Mesenchymal stem cell (in vitro differentiated cells and primary cell): ENCODE data around the gene CCT5.

Source experiments
- DNase-seq: peaks from one replicate; pipeline ENCODE4 v3.0.0-alpha.2; 2013
- H2AFZ ChIP-seq: one replicate; pipeline ENCODE4 v1.6.1; 2013; ENCODE audit warnings: low read depth, mild to moderate bottlenecking, control low read depth, inconsistent platforms, low read length, moderate library complexity
- H2AK5ac ChIP-seq: 2 replicates; pipeline ENCODE4 v1.6.1; 2013; ENCODE audit warnings: low read length, moderate library complexity, mild to moderate bottlenecking, inconsistent platforms; ENCODE audit not compliant: severe bottlenecking
- H2BK120ac ChIP-seq: one replicate; pipeline ENCODE4 v1.6.1; 2013; ENCODE audit warnings: low read depth, mild to moderate bottlenecking, inconsistent platforms, low read length, moderate library complexity
- H2BK12ac ChIP-seq, 2 experiments: one replicate each; pipeline ENCODE4 v1.6.1; 2013; ENCODE audit warnings: inconsistent platforms in 2 of 2, low read length in 2 of 2, mild to moderate bottlenecking in 2 of 2, moderate library complexity in 2 of 2, control low read depth in 1 of 2
- H2BK15ac ChIP-seq: one replicate; pipeline ENCODE4 v1.6.1; 2013; ENCODE audit warnings: mild to moderate bottlenecking, low read depth, inconsistent platforms; ENCODE audit not compliant: poor library complexity, severe bottlenecking
- H2BK5ac ChIP-seq: 2 replicates; pipeline ENCODE4 v1.6.1; 2013; ENCODE audit warnings: low read depth, mild to moderate bottlenecking, low read length, control low read depth, inconsistent platforms; ENCODE audit not compliant: poor library complexity, severe bottlenecking
- H3K14ac ChIP-seq, 2 experiments: one replicate each; pipeline ENCODE4 v1.6.1; 2013; ENCODE audit warnings: inconsistent platforms in 2 of 2, low read length in 2 of 2, control low read depth in 1 of 2, mild to moderate bottlenecking in 1 of 2, moderate library complexity in 1 of 2
- H3K18ac ChIP-seq, 2 experiments: one replicate each; pipeline ENCODE4 v1.6.1; 2013; ENCODE audit warnings: inconsistent platforms in 2 of 2, low read length in 2 of 2, control low read depth in 1 of 2, low read depth in 1 of 2, mild to moderate bottlenecking in 1 of 2
- H3K23ac ChIP-seq, 2 experiments: one replicate each; pipeline ENCODE4 v1.6.1; 2013; ENCODE audit warnings: inconsistent platforms in 2 of 2, low read length in 2 of 2, mild to moderate bottlenecking in 2 of 2, moderate library complexity in 2 of 2, control low read depth in 1 of 2
- H3K27ac ChIP-seq: 2 replicates; pipeline ENCODE4 v1.5.1; 2013; ENCODE audit warnings: mild to moderate bottlenecking, moderate library complexity, low read length, control low read depth, inconsistent platforms; ENCODE audit not compliant: poor library complexity, severe bottlenecking
- H3K27me3 ChIP-seq, 2 experiments: 2 replicates each; pipeline versions ENCODE4 v1.6.1 to v1.7.0; 2013; ENCODE audit warnings: low read length in 2 of 2, mild to moderate bottlenecking in 2 of 2, moderate library complexity in 2 of 2, control low read depth in 1 of 2, inconsistent platforms in 1 of 2; ENCODE audit not compliant: control insufficient read depth in 1 of 2, insufficient read depth in 1 of 2
- H3K36me3 ChIP-seq, 2 experiments: 2 replicates each; pipeline versions ENCODE4 v1.6.1 to v1.7.0; 2013; ENCODE audit warnings: low read length in 2 of 2, control low read depth in 1 of 2, inconsistent platforms in 1 of 2, low read depth in 1 of 2, mild to moderate bottlenecking in 1 of 2; ENCODE audit not compliant: insufficient read depth in 2 of 2, control insufficient read depth in 1 of 2
- H3K4ac ChIP-seq, 2 experiments: one replicate each; pipeline ENCODE4 v1.6.1; 2013; ENCODE audit warnings: inconsistent platforms in 2 of 2, low read length in 2 of 2, mild to moderate bottlenecking in 2 of 2, moderate library complexity in 2 of 2, control low read depth in 1 of 2, low read depth in 1 of 2
- H3K4me1 ChIP-seq: 2 replicates; pipeline ENCODE4 v1.6.1; 2013; ENCODE audit warnings: low read depth, low read length, control low read depth; ENCODE audit not compliant: control insufficient read depth, insufficient read depth
- H3K4me2 ChIP-seq: 2 replicates; pipeline ENCODE4 v1.6.1; 2013; ENCODE audit warnings: low read length, mild to moderate bottlenecking, inconsistent platforms; ENCODE audit not compliant: poor library complexity, severe bottlenecking
- H3K4me3 ChIP-seq, 2 experiments: 2 replicates each; pipeline versions ENCODE4 v1.5.1 to v1.7.0; 2013; ENCODE audit warnings: low read length in 2 of 2, mild to moderate bottlenecking in 2 of 2, control low read depth in 1 of 2, low read depth in 1 of 2; ENCODE audit not compliant: insufficient read depth in 1 of 2
- H3K79me1 ChIP-seq: replicated peaks from 2 replicates; pipeline ENCODE4 v1.6.1; 2013; ENCODE audit warnings: mild to moderate bottlenecking, control low read depth, low read length, inconsistent platforms; ENCODE audit not compliant: poor library complexity, severe bottlenecking
- H3K9ac ChIP-seq: 2 replicates; pipeline ENCODE4 v1.7.0; 2013; ENCODE audit warnings: mild to moderate bottlenecking, low read length, moderate library complexity
- H3K9me3 ChIP-seq: 2 replicates; pipeline ENCODE4 v1.7.0; 2013; ENCODE audit warnings: mild to moderate bottlenecking, low read length; ENCODE audit not compliant: control insufficient read depth
- H4K8ac ChIP-seq: one replicate; pipeline ENCODE4 v1.6.1; 2013; ENCODE audit warnings: inconsistent platforms, mild to moderate bottlenecking, low read length, moderate library complexity
- H4K91ac ChIP-seq: one replicate; pipeline ENCODE4 v1.6.1; 2013; ENCODE audit warnings: mild to moderate bottlenecking, low read length, inconsistent platforms
- WGBS: methylation state at CpG from one replicate; pipeline ENCODE4 v1.1.7; 2013; ENCODE audit warnings: mixed read lengths; 5-methylcytosine and 5-hydroxymethylcytosine counted together

The CCT5 gene

GRCh38 chr5:10262121-10262774 is 12.2 kb downstream of the CCT5 start:
- Histone ChIP-seq H4K8ac (no peak overlapping the region), H3K9ac (no peak overlapping the region), H3K36me3 (peaks cover 39 to 90% of the 10 kb centered on the region in 2 experiments), H3K27ac (no peak overlapping the region), H2BK5ac (no peak overlapping the region), H2BK12ac (peak overlapping the region in 1 of 2 experiments; percentile 46), H3K4me1 (peaks cover 5% of the 10 kb centered on the region), H2AK5ac (no peak overlapping the region), H3K4me3 (no peak overlapping the region), H2BK120ac (no peak overlapping the region), H3K4ac (no peak overlapping the region), H4K91ac (no peak overlapping the region), H3K18ac (no peak overlapping the region), H3K23ac (no peak overlapping the region), H3K14ac (no peak overlapping the region), H3K79me1 (peaks cover 17% of the 10 kb centered on the region), H3K27me3 (no peaks in the 10 kb centered on the region), H2AFZ (no peak overlapping the region), H2BK15ac (no peak overlapping the region), H3K9me3 (no peaks in the 10 kb centered on the region), H3K4me2 (no peak overlapping the region)
- no peak for DNase-seq
- WGBS = 83% methylated on average over 16 of the region's 18 CpGs

GRCh38 chr5:10262995-10263394 is 12.9 kb downstream of the CCT5 start:
- no peak overlapping the region for H3K27ac ChIP-seq

GRCh38 chr5:10264604-10265003 is 14.5 kb downstream of the CCT5 start:
- Histone ChIP-seq H3K27ac (no peak overlapping the region), H3K23ac (no peak overlapping the region), H3K4me2 (no peak overlapping the region), H2BK5ac (no peak overlapping the region), H4K91ac (no peak overlapping the region), H3K18ac (no peak overlapping the region), H3K27me3 (no peaks in the 10 kb centered on the region), H3K9me3 (no peaks in the 10 kb centered on the region), H2BK15ac (no peak overlapping the region), H2AK5ac (no peak overlapping the region), H3K4me3 (no peak overlapping the region), H3K4ac (no peak overlapping the region), H3K9ac (peak overlapping the region; percentile 17), H2AFZ (no peak overlapping the region), H4K8ac (no peak overlapping the region), H3K79me1 (peaks cover 13% of the 10 kb centered on the region), H3K36me3 (peaks cover 28 to 66% of the 10 kb centered on the region in 2 experiments), H3K4me1 (peaks cover 13% of the 10 kb centered on the region), H2BK12ac (no peak overlapping the region), H2BK120ac (no peak overlapping the region), H3K14ac (no peak overlapping the region)
- peak; percentile 75 for DNase-seq
- 78% methylated on average over 1 of the region's 3 CpGs for WGBS

More at GRCh38 chr5:10262995-10263394, 12.9 kb downstream of the CCT5 start:
- H4K91ac ChIP-seq = no peak overlapping the region
- peaks cover 15% of the 10 kb centered on the region for H3K79me1 ChIP-seq
- no peak overlapping the region for H3K4ac ChIP-seq
- no peak overlapping the region for H3K18ac ChIP-seq
- H3K4me2 ChIP-seq = no peak overlapping the region
- H2AFZ ChIP-seq = no peak overlapping the region
- no peak for DNase-seq
- H2BK15ac ChIP-seq = no peak overlapping the region
- H3K4me3 ChIP-seq = no peak overlapping the region
- no peaks in the 10 kb centered on the region for H3K9me3 ChIP-seq
- H3K27me3 ChIP-seq = no peaks in the 10 kb centered on the region
- H3K4me1 ChIP-seq = peaks cover 9% of the 10 kb centered on the region
- no peak overlapping the region for H3K23ac ChIP-seq
- H3K14ac ChIP-seq = no peak overlapping the region
- H3K36me3 ChIP-seq = peaks cover 37 to 82% of the 10 kb centered on the region in 2 experiments
- no peak overlapping the region for H2BK5ac ChIP-seq
- H2BK12ac ChIP-seq = no peak overlapping the region
- WGBS = over 99% methylated on average over 11 of the region's 11 CpGs
- H3K9ac ChIP-seq = no peak overlapping the region
- no peak overlapping the region for H4K8ac ChIP-seq
- H2AK5ac ChIP-seq = no peak overlapping the region
- no peak overlapping the region for H2BK120ac ChIP-seq

- peaks cover 21 to 58% of the 10 kb centered on the region in 2 experiments for H3K36me3 ChIP-seq
- H4K91ac ChIP-seq = no peak overlapping the region
- H3K4me1 ChIP-seq = peaks cover 10% of the 10 kb centered on the region
- H2BK120ac ChIP-seq = no peak overlapping the region
- H2BK15ac ChIP-seq = no peak overlapping the region
- no peak overlapping the region for H4K8ac ChIP-seq
- 75% methylated on average over 5 of the region's 6 CpGs for WGBS
- no peak overlapping the region for H2BK12ac ChIP-seq
- H3K4ac ChIP-seq = no peak overlapping the region
- no peak overlapping the region for H3K23ac ChIP-seq
- H3K9ac ChIP-seq = no peak overlapping the region
- H3K27ac ChIP-seq = no peak overlapping the region
- H3K4me2 ChIP-seq = no peak overlapping the region
- H3K14ac ChIP-seq = no peak overlapping the region
- no peak overlapping the region for H2AFZ ChIP-seq
- no peaks in the 10 kb centered on the region for H3K27me3 ChIP-seq
- no peak overlapping the region for H3K4me3 ChIP-seq
- no peaks in the 10 kb centered on the region for H3K9me3 ChIP-seq
- H3K79me1 ChIP-seq = peaks cover 8% of the 10 kb centered on the region
- no peak overlapping the region for H3K18ac ChIP-seq
- DNase-seq = no peak
- H2AK5ac ChIP-seq = no peak overlapping the region
- H2BK5ac ChIP-seq = no peak overlapping the region
Measured at GRCh38 chr5:10265245-10266109, 15.4 kb downstream of the CCT5 start.
